IMR-90 (cell line): ENCODE results near the gene RPS27. TPM values are rescaled to one million over a fixed set of nuclear protein-coding genes. Genes with fewer than 3 reads are reported as not detected.

ENCODE experiments used
- ATAC-seq: fragments of 200-7000 bp; cut with Tn5 transposase; 2 replicates; pipeline ENCODE4 v1.9.1; 2020; ENCODE audit warnings: low read depth, mild to moderate bottlenecking, moderate library complexity
- BruUV-seq: library from RNA; stranded (reverse); fragments of 400-500 nt; replicated peaks from 2 replicates; lab custom pipeline; 2021; lab: Mats Ljungman, UMichigan
- CTCF ChIA-PET: fragments of 300-600 bp; formaldehyde crosslinking; extraction: SDS; loops from one replicate; lab custom pipeline; 2021; ENCODE audit warnings: antibody characterized with exemption; lab: Yijun Ruan, JAX
- POLR2A ChIA-PET: fragments of 300-600 bp; sonication (Branson Sonifier 250); formaldehyde crosslinking; loops from one replicate; lab custom pipeline; 2022; ENCODE audit warnings: antibody characterized with exemption; ENCODE audit not compliant: unreplicated experiment; lab: Charles Lee
- DNase-seq: peaks from one replicate; pipeline ENCODE4 v3.0.0; 2013
- H2AFZ ChIP-seq: replicated peaks from 2 replicates; pipeline ENCODE3; 2013; ENCODE audit warnings: low read length, mild to moderate bottlenecking; ENCODE audit not compliant: poor library complexity
- H2AK5ac ChIP-seq: 2 replicates; pipeline ENCODE4 v1.6.1; 2013; ENCODE audit warnings: low read depth, low read length, inconsistent platforms
- H2AK9ac ChIP-seq: replicated peaks from 2 replicates; pipeline ENCODE3; 2013; ENCODE audit warnings: mild to moderate bottlenecking, low read depth, low read length, moderate library complexity; ENCODE audit not compliant: poor library complexity
- H2BK120ac ChIP-seq: 2 replicates; pipeline ENCODE4 v1.6.1; 2013; ENCODE audit warnings: low read depth, low read length, inconsistent platforms
- H2BK15ac ChIP-seq: 3 replicates; pipeline ENCODE4 v1.6.1; 2013; ENCODE audit warnings: low read depth, low read length, inconsistent platforms
- H2BK20ac ChIP-seq: 2 replicates; pipeline ENCODE4 v1.6.1; 2013; ENCODE audit warnings: low read depth, mild to moderate bottlenecking, inconsistent platforms, low read length, moderate library complexity
- H2BK5ac ChIP-seq: 2 replicates; pipeline ENCODE4 v1.6.1; 2013; ENCODE audit warnings: mild to moderate bottlenecking, low read depth, low read length, inconsistent platforms; ENCODE audit not compliant: poor library complexity, severe bottlenecking
- H3K14ac ChIP-seq: replicated peaks from 2 replicates; pipeline ENCODE4 v1.6.1; 2013; ENCODE audit warnings: low read depth, low read length, inconsistent platforms
- H3K18ac ChIP-seq: 2 replicates; pipeline ENCODE4 v1.6.1; 2013; ENCODE audit warnings: low read depth, low read length, control low read depth
- H3K23ac ChIP-seq: 2 replicates; pipeline ENCODE4 v1.6.1; 2013; ENCODE audit warnings: low read depth, low read length, inconsistent platforms
- H3K27ac ChIP-seq: 2 replicates; pipeline ENCODE4 v1.5.1; 2013; ENCODE audit warnings: mild to moderate bottlenecking, control low read depth, low read length; ENCODE audit not compliant: insufficient read depth
- H3K27me3 ChIP-seq: 2 replicates; pipeline ENCODE4 v1.6.1; 2013; ENCODE audit warnings: low read length; ENCODE audit not compliant: control insufficient read depth, insufficient read depth
- H3K36me3 ChIP-seq: 2 replicates; pipeline ENCODE4 v1.6.1; 2013; ENCODE audit warnings: low read length, mixed read lengths; ENCODE audit not compliant: control insufficient read depth, insufficient read depth
- H3K4ac ChIP-seq: 2 replicates; pipeline ENCODE4 v1.6.1; 2013; ENCODE audit warnings: low read depth, low read length, inconsistent platforms
- H3K4me1 ChIP-seq: 2 replicates; pipeline ENCODE4 v1.6.1; 2013; ENCODE audit warnings: low read length, mixed read lengths; ENCODE audit not compliant: control insufficient read depth, insufficient read depth
- H3K4me2 ChIP-seq: 2 replicates; pipeline ENCODE4 v1.6.1; 2013; ENCODE audit warnings: low read depth, mild to moderate bottlenecking, control low read depth, low read length, moderate library complexity
- H3K4me3 ChIP-seq: 2 replicates; pipeline ENCODE4 v1.5.1; 2013; ENCODE audit warnings: low read depth, mild to moderate bottlenecking, control low read depth, low read length, moderate library complexity; ENCODE audit not compliant: insufficient read depth
- H3K56ac ChIP-seq: 2 replicates; pipeline ENCODE4 v1.6.1; 2013; ENCODE audit warnings: low read length, inconsistent platforms; ENCODE audit not compliant: insufficient read depth; ENCODE audit errors: extremely low read depth
- H3K79me1 ChIP-seq, 2 experiments: 2 replicates each; pipeline ENCODE4 v1.6.1; 2013; ENCODE audit warnings: low read length in 2 of 2, inconsistent platforms in 1 of 2, low read depth in 1 of 2
- H3K9ac ChIP-seq: 2 replicates; pipeline ENCODE4 v1.6.1; 2013; ENCODE audit warnings: low read depth, low read length, control low read depth
- H3K9me1 ChIP-seq: 2 replicates; pipeline ENCODE4 v1.6.1; 2013; ENCODE audit warnings: low read length, inconsistent platforms; ENCODE audit not compliant: insufficient read depth
- H3K9me3 ChIP-seq: 2 replicates; pipeline ENCODE4 v1.6.1; 2013; ENCODE audit warnings: low read length; ENCODE audit not compliant: control insufficient read depth, insufficient read depth
- H4K20me1 ChIP-seq: 2 replicates; pipeline ENCODE4 v1.6.1; 2013; ENCODE audit warnings: low read length, inconsistent platforms; ENCODE audit not compliant: insufficient read depth
- H4K5ac ChIP-seq: 2 replicates; pipeline ENCODE4 v1.6.1; 2013; ENCODE audit warnings: mild to moderate bottlenecking, low read depth, low read length, control low read depth
- H4K8ac ChIP-seq, 2 experiments: 2 replicates each; pipeline ENCODE4 v1.6.1; 2013; ENCODE audit warnings: low read depth in 2 of 2, low read length in 2 of 2, control low read depth in 1 of 2, inconsistent platforms in 1 of 2
- H4K91ac ChIP-seq: 2 replicates; pipeline ENCODE4 v1.6.1; 2013; ENCODE audit warnings: low read depth, low read length, inconsistent platforms; ENCODE audit not compliant: insufficient read depth
- BHLHE40 ChIP-seq: fragments of 150-350 bp; IDR thresholded peaks from 2 replicates; pipeline ENCODE4 v1.6.1; 2016; ENCODE audit warnings: mild to moderate bottlenecking, low read depth, low read length
- CHD1 ChIP-seq: IDR thresholded peaks from 2 replicates; pipeline ENCODE4 v1.6.1; 2012; ENCODE audit warnings: low read depth, low read length, improper control_type of control experiment
- CTCF ChIP-seq: conservative IDR thresholded peaks from 2 replicates; pipeline ENCODE4 v1.5.1; 2012; ENCODE audit warnings: mild to moderate bottlenecking, low read depth, low read length, improper control_type of control experiment
- ELK1 ChIP-seq: fragments of 150-350 bp; IDR thresholded peaks from 2 replicates; pipeline ENCODE4 v1.6.1; 2016; ENCODE audit warnings: low read depth, mild to moderate bottlenecking, low read length, moderate library complexity, borderline replicate concordance
- NFE2L2 ChIP-seq: fragments of 150-350 bp; IDR thresholded peaks from 2 replicates; pipeline ENCODE4 v1.6.1; 2016; ENCODE audit warnings: low read depth, mild to moderate bottlenecking, low read length
- POLR2A ChIP-seq: IDR thresholded peaks from 2 replicates; pipeline ENCODE4 v1.6.1; 2012; ENCODE audit warnings: mild to moderate bottlenecking, low read depth, low read length
- RAD21 ChIP-seq: IDR thresholded peaks from 2 replicates; pipeline ENCODE4 v1.6.1; 2012; ENCODE audit warnings: low read length, improper control_type of control experiment
- SMC3 ChIP-seq: fragments of 150-350 bp; IDR thresholded peaks from 2 replicates; pipeline ENCODE4 v1.6.1; 2016; ENCODE audit warnings: low read depth, mild to moderate bottlenecking, antibody characterized with exemption, low read length, moderate library complexity
- WGBS, 2 experiments: methylation state at CpG; one replicate each; pipeline versions ENCODE4 v1.1.5 to v1.1.7; 2013; ENCODE audit warnings: missing lambda C conversion rate in 2 of 2; ENCODE audit not compliant: insufficient read length in 1 of 2; ENCODE audit errors: extremely low coverage in 2 of 2; 5-methylcytosine and 5-hydroxymethylcytosine counted together
- dilution Hi-C: fragments of 300-500 bp; cut with HindIII; formaldehyde crosslinking; loops from one replicate; pipeline ENCODE4 v1.14.3; 2018; ENCODE audit warnings: low sequenced_read_pairs; ENCODE audit not compliant: unreplicated experiment
- in situ Hi-C: fragments of 300-500 bp; cut with MboI; formaldehyde crosslinking; loops from 3 replicates; pipeline ENCODE4 v1.14.3; 2019; ENCODE audit warnings: low sequenced_read_pairs, inconsistent platforms, mixed read lengths
- intact Hi-C: fragments of 100-400 bp; cut with micrococcal nuclease; formaldehyde crosslinking; loops from 2 replicates; pipeline ENCODE4 v1.10.0; 2022
- polyA plus RNA-seq, 3 experiments: library from polyadenylated mRNA; depleted of rRNA; stranded (reverse); fragments of >200 nt; gene quantifications; 2 replicates each; pipeline ENCODE4 v1.2.3, GENCODE V29; 2012; ENCODE audit warnings: low replicate concordance in 1 of 3
- total RNA-seq: library from RNA; depleted of rRNA; stranded (reverse); fragments of >200 nt; gene quantifications from 2 replicates; pipeline ENCODE4 v1.2.3, GENCODE V29; 2012

RPS27 gene
- total and polyA plus RNA-seq, 2 of the 4 experiments (the other 2 are of a cell fraction) = 320 to 6,236 TPM

- Histone ChIP-seq H2BK20ac (no peak overlapping the region), H3K9ac (no peak overlapping the region), H2AK5ac (no peak overlapping the region), H4K5ac (no peak overlapping the region), H2BK15ac (no peak overlapping the region), H3K79me1 (peaks cover 22 to 46% of the 10 kb centered on the region in 2 experiments), H3K4me2 (no peak overlapping the region), H4K20me1 (no peaks in the 10 kb centered on the region), H3K4ac (no peak overlapping the region), H3K23ac (no peak overlapping the region), H3K18ac (no peak overlapping the region), H3K4me1 (no peaks in the 10 kb centered on the region; the same call in 1 of the 2 replicates), H3K9me1 (peaks cover 19% of the 10 kb centered on the region), H3K4me3 (no peak overlapping the region), H2AK9ac (no peak overlapping the region), H3K36me3 (peaks cover 24% of the 10 kb centered on the region), H2BK5ac (no peak overlapping the region), H4K91ac (no peak overlapping the region), H3K56ac (no peak overlapping the region), H3K27me3 (no peaks in the 10 kb centered on the region), H2BK120ac (no peak overlapping the region), H3K27ac (no peak overlapping the region), H3K9me3 (no peaks in the 10 kb centered on the region), H2AFZ (no peak overlapping the region), H3K14ac (no peak overlapping the region), H4K8ac (no peak overlapping the region)
- BruUV-seq = no TSS peak
- CTCF ChIA-PET = no interaction called here
- intact Hi-C loops (no loop called here), in situ Hi-C loops (loop anchor here (10.0 to 25.0 kb wide), 2 partner anchors 298 to 436 kb away; partner anchors contain the start of genes ILF2, NPR1, S100A3 and S100A4), dilution Hi-C loops (no loop called here)
- DNase-seq = no peak
- POLR2A ChIA-PET = no interaction called here
- 89% methylated on average over 2 of the region's 3 CpGs; no CpG with 5 or more reads in 1 of the 2 experiments for WGBS, 2 experiments
- TF ChIP-seq NFE2L2 (no peak), CHD1 (no peak), POLR2A (no peak), SMC3 (no peak), BHLHE40 (no peak), RAD21 (no peak), CTCF (no peak), ELK1 (no peak)
- ATAC-seq = no peak
Observed at GRCh38 chr1:153973071-153973470, 17.5 kb upstream of the RPS27 start.
